ENCODE results near the gene SORT1.
A peak's percentile ranks its signal among the peaks of the same experiment; 100 is the strongest.
"Not testable (repeated sequence)": the region's sequence is repeated elsewhere in the genome, so short reads cannot be mapped to it uniquely, and the experiment has no call there.

SORT1 gene

DNA sequence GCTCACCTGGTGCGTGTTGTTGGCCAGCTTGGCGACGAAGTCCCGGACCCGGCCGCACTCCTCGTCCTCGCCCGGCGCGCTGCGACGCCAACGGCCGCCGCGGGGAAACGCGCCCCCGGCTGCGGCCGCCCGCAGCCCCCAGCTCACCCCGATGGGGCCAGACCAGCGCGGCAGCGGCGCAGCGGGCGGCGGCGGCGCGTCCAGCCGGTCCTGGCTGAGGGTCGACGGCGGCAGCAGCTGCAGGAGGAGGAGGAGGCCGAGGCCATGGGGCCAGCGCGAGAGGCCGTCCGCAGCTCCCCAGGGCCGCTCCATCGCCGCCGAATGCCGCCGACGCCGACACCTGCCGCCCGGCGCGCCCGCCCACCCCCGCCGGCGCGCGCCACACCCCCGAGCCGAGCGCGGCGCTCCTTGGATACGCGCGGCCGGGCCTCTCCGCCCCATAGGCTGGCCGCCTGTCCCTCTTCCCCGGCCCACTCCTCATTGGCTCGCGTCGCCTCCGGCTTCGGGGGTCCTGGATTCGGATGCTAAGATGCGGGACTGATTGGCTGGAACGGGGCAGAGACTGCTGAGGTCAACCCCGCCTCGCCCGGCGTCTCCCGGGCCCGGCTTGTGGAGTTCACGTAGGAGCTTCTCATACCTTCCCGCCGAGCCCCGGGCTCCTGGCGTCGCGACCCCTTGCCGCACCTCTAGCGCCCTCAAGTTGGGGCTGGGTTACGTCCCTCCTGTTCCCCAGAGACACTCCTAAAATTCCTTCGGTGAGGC, at the start of gene SORT1:
TSS of gene SORT1 (minus strand) at position 338 of the 762 bp plus-strand sequence. CDS start at position 312, 26 bp downstream.
- H3K36me3 Mint-ChIP-seq (ENCODE audit: low read depth) = peaks cover 25% of the 10 kb centered on the region
- peaks cover 5% of the 10 kb centered on the region for H3K27me3 Mint-ChIP-seq
- peaks cover 51% of the 10 kb centered on the region for H3K4me1 Mint-ChIP-seq (ENCODE audit: low read depth)
- H3K4me3 Mint-ChIP-seq = peak within 1 kb of the TSS; percentile 85
- peak within 1 kb of the TSS; percentile 93 for H3K27ac Mint-ChIP-seq
- H3K9me3 Mint-ChIP-seq = no peaks in the 10 kb centered on the region
- intact Hi-C loops (cut with micrococcal nuclease) = loop anchor here (10.0 kb wide), 1 partner anchor 53 kb away; no protein-coding TSS in a partner anchor

DNA sequence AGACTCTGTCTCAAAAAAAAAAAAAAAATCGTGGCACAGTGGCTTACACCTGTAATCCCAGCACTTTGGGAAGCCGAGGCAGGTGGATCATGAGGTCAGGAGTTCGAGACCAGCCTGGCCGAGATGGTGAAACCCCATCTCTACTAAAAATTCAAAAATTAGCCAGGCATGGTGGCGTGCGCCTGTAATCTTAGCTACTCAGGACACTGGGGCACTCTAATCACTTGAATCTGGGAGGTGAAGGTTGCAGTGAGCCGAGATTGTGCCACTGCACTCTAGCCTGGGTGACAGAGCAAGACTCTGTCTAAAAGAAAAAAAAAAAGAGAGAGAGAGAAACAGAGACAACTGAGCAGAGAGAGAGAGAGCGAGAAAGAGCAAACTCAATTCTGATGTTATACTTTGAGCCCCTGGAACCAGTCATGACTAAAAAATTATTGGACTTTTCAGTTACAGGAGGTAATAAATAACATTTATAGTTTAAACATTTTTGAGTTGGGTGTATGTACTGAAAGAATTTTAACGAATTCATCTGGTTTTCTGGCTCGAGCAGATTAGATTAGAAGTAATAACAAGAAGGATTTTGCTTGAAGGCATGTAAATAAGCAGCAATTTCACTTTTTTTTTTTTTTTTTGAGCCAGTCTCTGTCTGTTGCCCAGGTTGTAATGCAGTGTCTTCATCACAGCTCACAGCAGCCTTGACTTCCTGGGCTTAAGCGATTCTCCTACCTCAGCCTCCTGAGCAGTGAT, 48.4 kb upstream of the SORT1 start:
- H3K4me3 Mint-ChIP-seq; H3K27ac Mint-ChIP-seq; H3K4me1 Mint-ChIP-seq (ENCODE audit: low read depth); intact Hi-C loops (cut with micrococcal nuclease); H3K36me3 Mint-ChIP-seq (ENCODE audit: low read depth); H3K9me3 Mint-ChIP-seq: not testable (repeated sequence)
- peaks cover 34% of the 10 kb centered on the region for H3K27me3 Mint-ChIP-seq

DNA sequence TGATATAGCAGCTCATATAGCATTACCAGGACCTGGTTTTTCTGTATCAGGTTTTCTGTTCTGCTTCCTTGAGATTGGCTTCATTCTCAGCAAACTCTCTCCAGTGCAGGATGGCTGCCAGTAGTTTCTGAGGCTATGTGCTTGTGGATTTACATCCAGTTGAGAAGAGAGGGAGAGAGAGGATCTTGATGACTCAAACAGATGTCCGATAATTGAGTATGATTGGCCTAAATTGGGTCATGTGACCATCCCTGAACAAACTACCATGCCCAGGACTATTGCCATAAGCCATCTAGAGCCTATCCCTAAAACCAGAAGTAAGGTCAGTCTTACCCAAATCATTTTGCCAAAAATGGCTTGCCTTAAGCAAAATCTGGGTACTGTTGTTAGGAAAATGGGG, 46.6 kb upstream of the SORT1 start:
- Mint-ChIP-seq H3K27ac (no peak overlapping the region), H3K27me3 (peaks cover 21% of the 10 kb centered on the region), H3K4me1 (ENCODE audit: low read depth) (peaks cover 6% of the 10 kb centered on the region), H3K4me3 (no peak overlapping the region), H3K9me3 (no peaks in the 10 kb centered on the region), H3K36me3 (ENCODE audit: low read depth) (no peaks in the 10 kb centered on the region)
- intact Hi-C loops (cut with micrococcal nuclease) = no loop called here

DNA sequence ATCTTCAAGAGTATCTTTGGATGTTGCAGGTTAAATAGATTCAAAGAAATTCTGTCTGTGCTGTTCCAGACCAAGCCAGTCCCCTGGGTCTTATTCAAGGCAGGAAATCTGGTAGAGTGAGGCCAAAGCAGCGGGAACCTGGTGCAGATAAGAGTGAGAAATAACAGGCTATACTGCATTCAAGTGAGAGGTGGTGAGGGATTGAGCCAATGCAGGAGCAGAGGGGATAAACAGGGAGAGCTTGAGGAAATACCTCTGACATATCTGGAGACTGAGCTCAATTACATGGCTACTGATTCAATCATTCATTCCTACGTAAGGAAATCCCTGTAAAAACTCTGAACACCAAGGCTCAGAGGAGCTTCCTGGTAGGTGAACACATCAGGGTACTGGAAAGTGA, 45.8 kb upstream of the SORT1 start:
- intact Hi-C loops (cut with micrococcal nuclease) = no loop called here
- H3K4me1 Mint-ChIP-seq (ENCODE audit: low read depth) = peaks cover 6% of the 10 kb centered on the region
- peaks cover 21% of the 10 kb centered on the region for H3K27me3 Mint-ChIP-seq
- H3K9me3 Mint-ChIP-seq = no peaks in the 10 kb centered on the region
- H3K36me3 Mint-ChIP-seq (ENCODE audit: low read depth) = no peaks in the 10 kb centered on the region
- H3K27ac Mint-ChIP-seq = no peak overlapping the region
- H3K4me3 Mint-ChIP-seq = no peak overlapping the region

DNA sequence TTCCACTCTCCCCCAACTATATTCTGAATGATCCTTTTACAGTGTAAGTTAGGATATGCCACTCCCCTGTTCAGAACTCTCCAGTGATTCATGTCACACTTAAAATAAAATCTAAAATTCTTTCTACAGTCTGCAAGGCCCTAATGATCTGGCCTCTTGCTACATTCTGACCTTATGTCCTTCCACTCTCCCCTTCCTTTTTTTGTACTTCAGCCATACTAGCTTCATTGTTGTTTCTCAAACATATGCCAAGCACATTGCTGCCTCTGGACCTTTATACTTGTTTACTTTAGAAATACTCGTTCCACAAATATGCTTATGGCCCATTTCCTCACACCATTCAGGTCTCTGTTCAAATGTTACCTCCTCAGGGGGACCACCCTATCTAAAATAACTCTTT, 43.4 kb upstream of the SORT1 start:
- Mint-ChIP-seq H3K27me3 (peaks cover 9% of the 10 kb centered on the region), H3K4me1 (ENCODE audit: low read depth) (no peaks in the 10 kb centered on the region), H3K9me3 (no peaks in the 10 kb centered on the region), H3K36me3 (ENCODE audit: low read depth) (no peaks in the 10 kb centered on the region), H3K4me3 (no peak overlapping the region), H3K27ac (no peak overlapping the region)
- intact Hi-C loops (cut with micrococcal nuclease) = no loop called here

DNA sequence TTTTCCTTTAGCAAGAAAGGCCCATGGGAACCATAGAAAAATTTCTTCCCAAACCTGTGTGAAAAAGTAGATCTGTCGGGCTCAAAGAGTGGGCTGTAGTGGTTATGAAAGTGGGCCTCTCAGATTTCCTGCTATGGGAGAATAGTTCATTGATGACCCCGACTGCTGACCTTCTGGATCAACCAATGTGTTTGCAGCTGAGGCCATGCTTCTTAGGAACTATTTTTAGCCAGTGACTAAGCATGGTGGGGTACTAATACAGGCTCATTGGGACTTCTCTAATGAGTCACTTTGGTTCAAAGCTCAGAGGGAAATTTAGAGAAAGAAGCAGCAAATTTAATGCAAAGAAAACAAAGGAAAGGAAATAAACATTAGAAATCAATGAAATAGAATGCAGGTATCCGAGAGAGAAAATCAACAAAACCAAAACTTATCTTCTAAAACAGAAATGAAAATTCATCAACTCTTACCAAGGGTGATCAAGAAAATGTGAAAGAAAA, 41.1 kb upstream of the SORT1 start:
- H3K9me3 Mint-ChIP-seq = no peaks in the 10 kb centered on the region
- H3K36me3 Mint-ChIP-seq (ENCODE audit: low read depth) = no peaks in the 10 kb centered on the region
- no peak overlapping the region for H3K27ac Mint-ChIP-seq
- intact Hi-C loops (cut with micrococcal nuclease) = no loop called here
- H3K4me1 Mint-ChIP-seq (ENCODE audit: low read depth) = no peaks in the 10 kb centered on the region
- H3K27me3 Mint-ChIP-seq = peaks cover 4% of the 10 kb centered on the region
- H3K4me3 Mint-ChIP-seq = no peak overlapping the region

DNA sequence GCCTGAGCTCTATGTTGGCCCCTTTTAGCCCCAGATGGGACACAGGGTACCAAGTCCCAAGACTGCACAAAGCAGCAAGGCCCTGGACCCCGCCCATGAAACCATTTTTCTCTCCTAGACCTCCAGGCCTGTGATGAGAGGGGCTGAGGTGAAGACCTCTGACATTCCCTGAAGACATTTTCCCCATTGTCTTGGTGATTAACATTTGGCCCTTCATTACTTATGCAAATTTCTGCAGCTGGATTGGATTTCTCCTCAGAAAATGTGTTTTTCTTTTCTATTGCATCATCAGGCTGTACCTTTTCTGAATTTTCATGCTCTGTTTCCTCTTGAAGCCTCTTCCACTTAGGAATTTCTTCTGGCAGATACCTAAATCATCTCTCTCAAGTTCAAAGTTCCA, 36.8 kb upstream of the SORT1 start:
- H3K4me1 Mint-ChIP-seq (ENCODE audit: low read depth) = no peaks in the 10 kb centered on the region
- H3K36me3 Mint-ChIP-seq (ENCODE audit: low read depth) = no peaks in the 10 kb centered on the region
- intact Hi-C loops (cut with micrococcal nuclease) = no loop called here
- H3K27me3 Mint-ChIP-seq = peaks cover 10% of the 10 kb centered on the region
- H3K9me3 Mint-ChIP-seq = peaks cover 7% of the 10 kb centered on the region
- H3K4me3 Mint-ChIP-seq = no peak overlapping the region
- no peak overlapping the region for H3K27ac Mint-ChIP-seq

DNA sequence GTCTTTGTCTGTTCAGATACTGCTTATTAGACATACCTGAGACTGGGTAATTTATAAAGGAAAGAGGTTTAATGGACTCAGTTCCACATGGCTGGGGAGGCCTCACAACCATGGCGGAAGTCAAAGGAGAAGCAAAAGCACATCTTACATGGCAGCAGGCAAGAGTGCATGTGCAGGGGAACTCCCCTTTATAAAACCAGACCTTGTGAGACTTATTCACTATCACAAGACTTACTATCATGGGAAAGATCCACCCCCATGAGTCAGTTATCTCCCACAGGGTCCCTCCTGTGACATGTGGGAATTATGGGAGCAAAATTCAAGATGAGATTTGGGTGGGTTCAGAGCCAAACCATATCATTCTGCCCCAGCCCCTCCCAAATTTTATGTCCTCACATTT, 35.6 kb upstream of the SORT1 start:
- H3K4me1 Mint-ChIP-seq (ENCODE audit: low read depth) = no peaks in the 10 kb centered on the region
- intact Hi-C loops (cut with micrococcal nuclease) = no loop called here
- peaks cover 10% of the 10 kb centered on the region for H3K27me3 Mint-ChIP-seq
- H3K36me3 Mint-ChIP-seq (ENCODE audit: low read depth) = no peaks in the 10 kb centered on the region
- no peak overlapping the region for H3K27ac Mint-ChIP-seq
- H3K4me3 Mint-ChIP-seq = no peak overlapping the region
- peaks cover 7% of the 10 kb centered on the region for H3K9me3 Mint-ChIP-seq

DNA sequence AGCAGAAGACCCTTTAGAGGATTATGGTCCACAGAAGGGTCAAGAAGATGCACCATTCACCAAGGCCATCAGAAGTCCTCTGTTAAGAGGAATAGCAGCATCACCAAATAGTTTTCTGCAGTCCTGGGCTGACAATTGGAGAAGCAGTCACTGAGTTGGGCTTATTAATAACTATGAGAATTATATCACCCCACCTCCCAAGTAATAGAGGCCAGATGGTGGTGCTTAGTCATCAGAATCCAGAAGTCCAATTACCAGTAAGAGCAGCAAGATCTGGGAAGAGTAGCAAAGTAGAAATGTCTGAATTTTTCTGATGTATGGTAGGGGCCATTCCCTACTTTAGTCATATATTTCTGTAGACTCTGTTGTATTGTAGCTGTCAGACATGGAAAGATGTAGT, 34.6 kb upstream of the SORT1 start:
- no peaks in the 10 kb centered on the region for H3K36me3 Mint-ChIP-seq (ENCODE audit: low read depth)
- no peak overlapping the region for H3K4me3 Mint-ChIP-seq
- H3K9me3 Mint-ChIP-seq = peaks cover 7% of the 10 kb centered on the region
- intact Hi-C loops (cut with micrococcal nuclease) = no loop called here
- peaks cover 10% of the 10 kb centered on the region for H3K27me3 Mint-ChIP-seq
- H3K4me1 Mint-ChIP-seq (ENCODE audit: low read depth) = peaks cover 6% of the 10 kb centered on the region
- no peak overlapping the region for H3K27ac Mint-ChIP-seq

DNA sequence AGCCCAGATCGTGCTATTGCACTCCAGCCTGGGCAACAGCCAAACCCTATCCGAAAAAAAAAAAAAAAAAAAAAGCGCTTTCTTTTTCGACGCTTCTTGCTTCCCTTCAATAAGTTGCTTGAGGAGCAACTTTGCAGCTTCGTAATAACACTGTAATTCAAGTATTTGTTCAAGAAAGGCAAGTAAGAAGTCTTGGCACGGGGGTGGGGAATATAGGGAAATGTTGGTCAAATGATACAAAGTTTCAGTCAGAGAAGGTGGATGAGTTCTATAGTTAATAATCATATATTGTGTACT, 29.4 kb upstream of the SORT1 start:
- peaks cover 3% of the 10 kb centered on the region for H3K27me3 Mint-ChIP-seq
- H3K9me3 Mint-ChIP-seq = no peaks in the 10 kb centered on the region
- peak overlapping the region; percentile 95 for H3K4me3 Mint-ChIP-seq
- intact Hi-C loops (cut with micrococcal nuclease) = loop anchor here (5.0 kb wide), 1 partner anchor 105 kb away; no protein-coding TSS in a partner anchor
- peaks cover 37% of the 10 kb centered on the region for H3K4me1 Mint-ChIP-seq (ENCODE audit: low read depth)
- peak overlapping the region; percentile 95 for H3K27ac Mint-ChIP-seq
- H3K36me3 Mint-ChIP-seq (ENCODE audit: low read depth) = peaks cover 22% of the 10 kb centered on the region

DNA sequence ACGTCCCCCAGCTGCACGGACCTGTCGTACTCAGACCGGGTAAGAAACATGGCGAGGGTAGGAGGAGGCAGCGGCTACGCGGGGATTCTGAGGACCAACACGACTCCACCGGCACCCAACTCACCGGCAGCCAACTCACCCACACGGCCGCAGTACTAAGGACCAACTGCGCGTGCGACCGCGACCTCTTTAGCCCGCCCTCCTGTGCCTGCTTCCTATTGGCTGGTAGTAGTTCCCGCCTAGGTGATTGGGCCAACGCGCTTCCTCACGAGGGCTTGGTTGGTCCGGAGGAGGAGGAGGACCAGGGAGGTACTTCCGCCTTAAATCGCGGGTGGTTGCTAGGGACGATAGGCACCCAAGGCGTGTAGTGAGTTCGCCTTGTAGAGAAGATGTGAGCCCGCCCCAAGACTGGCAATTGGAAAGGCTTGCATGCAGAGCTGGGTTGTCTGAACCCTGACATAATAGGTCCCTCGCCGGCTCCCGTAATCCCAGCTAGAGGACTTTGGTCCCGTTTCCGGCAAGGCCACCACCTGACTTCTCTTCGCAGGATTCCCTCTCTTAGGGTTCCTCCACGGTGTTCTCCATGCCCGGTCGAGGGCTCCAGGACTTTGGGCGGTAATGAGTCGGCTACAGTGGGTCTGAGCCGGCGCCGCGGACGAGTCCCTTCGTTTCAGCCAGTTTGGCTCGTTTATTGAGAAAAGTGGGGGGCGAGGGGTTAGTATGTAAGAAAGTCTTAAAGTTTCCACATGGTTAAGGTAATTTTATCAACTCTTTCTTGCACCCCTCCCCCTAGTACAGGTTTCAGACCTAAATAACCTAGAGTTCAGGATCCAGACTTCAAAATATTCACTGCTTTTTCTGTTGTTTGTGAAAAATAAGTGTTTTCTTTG, 28.8 kb upstream of the SORT1 start, which contains the start of gene PSMA5:
TSS of gene PSMA5 (minus strand) at position 168 of the 890 bp plus-strand sequence. CDS start at position 50, 118 bp downstream.
- Mint-ChIP-seq H3K9me3 (no peaks in the 10 kb centered on the region), H3K4me3 (peak within 1 kb of the TSS; percentile 95), H3K27ac (peak within 1 kb of the TSS; percentile 95), H3K4me1 (ENCODE audit: low read depth) (peaks cover 37% of the 10 kb centered on the region), H3K27me3 (peaks cover 1% of the 10 kb centered on the region), H3K36me3 (ENCODE audit: low read depth) (peaks cover 27% of the 10 kb centered on the region)
- intact Hi-C loops (cut with micrococcal nuclease) = loop anchor here (1.0 to 5.0 kb wide), 2 partner anchors 57 to 106 kb away; partner anchors contain the start of gene ATXN7L2

DNA sequence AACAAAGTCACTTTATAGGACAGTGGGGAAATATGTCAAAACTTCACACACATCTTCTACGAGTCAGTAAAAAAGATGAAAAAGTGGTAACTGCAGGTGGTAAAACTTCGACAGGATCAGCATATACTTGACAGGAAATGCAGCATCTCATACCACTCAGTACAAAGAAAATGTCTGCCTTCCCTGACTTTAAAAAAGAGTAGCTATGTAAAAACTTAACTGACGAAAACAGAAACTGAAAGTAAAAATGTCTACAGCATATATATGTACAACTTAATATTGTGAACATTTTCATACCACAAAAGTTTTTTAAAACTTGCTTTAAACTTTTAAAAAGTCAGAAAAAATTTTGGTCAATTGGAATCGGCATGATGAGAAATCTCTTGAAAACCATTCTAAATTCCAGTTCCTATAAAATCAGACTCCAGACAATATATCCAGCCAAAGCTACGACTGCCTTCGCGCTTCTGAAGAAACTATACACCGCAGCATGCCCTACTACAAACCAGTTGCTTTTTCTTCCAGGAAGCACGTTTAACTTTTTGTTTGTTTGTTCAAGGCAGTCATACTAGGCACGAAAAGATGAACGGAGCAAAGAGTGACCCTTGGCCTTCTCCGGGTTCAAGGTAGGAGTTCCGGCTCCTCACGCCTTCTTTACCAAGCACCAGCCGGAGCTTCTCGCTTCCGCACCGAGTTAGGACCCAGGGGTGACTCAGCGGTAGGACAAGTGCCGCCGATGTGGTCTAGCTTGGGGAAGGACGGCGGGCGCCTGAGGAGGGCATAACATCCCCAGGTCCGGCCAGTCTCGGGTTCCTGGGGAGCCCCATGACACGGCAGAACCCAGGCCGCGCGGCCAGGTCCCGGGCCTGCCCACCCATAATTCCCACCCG, 27.9 kb upstream of the SORT1 start:
- Mint-ChIP-seq H3K4me3 (peak overlapping the region; percentile 95), H3K9me3 (no peaks in the 10 kb centered on the region), H3K4me1 (ENCODE audit: low read depth) (peaks cover 37% of the 10 kb centered on the region), H3K27me3 (no peaks in the 10 kb centered on the region), H3K27ac (peak overlapping the region; percentile 95), H3K36me3 (ENCODE audit: low read depth) (peaks cover 35% of the 10 kb centered on the region)
- intact Hi-C loops (cut with micrococcal nuclease) = loop anchor here (1.0 to 5.0 kb wide), 2 partner anchors 58 to 107 kb away; partner anchors contain the start of gene ATXN7L2

DNA sequence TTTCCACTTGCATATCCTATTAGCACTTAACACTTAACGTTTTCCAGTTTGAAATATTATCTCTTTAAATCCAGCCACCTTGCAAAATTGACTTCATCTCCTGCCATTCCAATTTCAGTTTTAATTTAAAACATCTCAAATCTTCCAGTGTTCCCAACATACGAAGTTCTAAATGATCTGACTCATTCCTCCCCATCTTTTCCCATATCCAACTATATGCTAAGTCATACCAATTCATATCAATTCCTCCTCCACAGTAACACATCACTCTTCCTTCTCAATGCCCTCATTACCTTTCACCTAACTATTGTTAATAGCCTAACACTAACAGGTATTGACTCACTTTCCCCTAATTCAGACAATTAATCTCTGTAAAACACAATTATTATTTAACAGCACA, 25.8 kb upstream of the SORT1 start:
- Mint-ChIP-seq H3K27me3 (no peaks in the 10 kb centered on the region), H3K27ac (no peak overlapping the region), H3K4me1 (ENCODE audit: low read depth) (peaks cover 37% of the 10 kb centered on the region), H3K9me3 (no peaks in the 10 kb centered on the region), H3K4me3 (no peak overlapping the region), H3K36me3 (ENCODE audit: low read depth) (peaks cover 57% of the 10 kb centered on the region)
- intact Hi-C loops (cut with micrococcal nuclease) = no loop called here
